Subcutaneous adipose tissue (tissue), 4 donors: ENCODE measurements around the gene THSD4. TPM values are rescaled to one million over a fixed set of nuclear protein-coding genes. Genes with fewer than 3 reads are reported as not detected.

Experiments
- CTCF ChIP-seq: fragments of 450-650 bp; IDR thresholded peaks from one replicate; pipeline ENCODE4 v1.5.1; 2016; ENCODE audit warnings: low read depth, mild to moderate bottlenecking, control low read depth, antibody characterized with exemption, moderate library complexity
- total RNA-seq, 4 donors: library from RNA; depleted of rRNA; stranded (reverse); fragments of >200 nt; gene quantifications; one replicate each; pipeline ENCODE4 v1.1.0, GENCODE V29; 2016

The THSD4 gene
- total RNA-seq, 4 donors from 2014 or later, result 0.17 to 0.94 (median 0.63) TPM

GRCh38 chr15:71810256-71811035, 695.2 kb downstream of the THSD4 start, which contains the start of gene NR2E3:
TSS of gene NR2E3 (plus strand) at chr15:71810554. CDS start at chr15:71810744, 190 bp downstream.
- no peak for TF ChIP-seq CTCF

DNA sequence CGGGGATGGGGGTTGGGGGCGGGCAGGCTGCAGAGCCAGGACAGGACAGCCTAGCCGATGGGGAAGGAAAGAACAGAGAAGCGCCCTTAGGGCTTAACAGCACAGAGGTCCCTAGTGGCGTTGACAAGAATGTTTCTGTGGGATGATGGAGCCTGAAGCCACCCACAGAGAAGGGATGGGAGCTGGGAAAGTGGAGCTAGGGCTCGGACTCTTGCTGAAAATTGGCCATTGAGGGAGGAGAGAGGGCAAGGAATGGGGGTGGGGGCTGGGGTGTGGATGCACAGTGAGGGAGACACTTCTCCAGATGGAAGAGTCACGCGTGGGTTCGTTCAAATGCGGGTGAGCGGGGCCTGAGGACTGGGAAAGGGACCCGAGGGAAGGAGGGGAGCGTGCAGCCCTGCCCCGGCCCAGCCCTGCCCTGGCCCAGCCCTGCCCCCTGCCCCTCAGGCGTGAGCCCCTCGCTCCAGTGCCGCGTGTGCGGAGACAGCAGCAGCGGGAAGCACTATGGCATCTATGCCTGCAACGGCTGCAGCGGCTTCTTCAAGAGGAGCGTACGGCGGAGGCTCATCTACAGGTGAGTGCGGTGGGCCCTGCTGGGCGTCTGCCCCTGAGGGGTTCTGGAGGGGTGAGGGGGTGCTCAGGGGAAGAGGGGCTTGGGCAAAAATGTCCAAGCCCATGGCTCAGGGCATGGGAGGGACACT, 695.9 kb downstream of the THSD4 start:
- TF ChIP-seq CTCF, result no peak

DNA sequence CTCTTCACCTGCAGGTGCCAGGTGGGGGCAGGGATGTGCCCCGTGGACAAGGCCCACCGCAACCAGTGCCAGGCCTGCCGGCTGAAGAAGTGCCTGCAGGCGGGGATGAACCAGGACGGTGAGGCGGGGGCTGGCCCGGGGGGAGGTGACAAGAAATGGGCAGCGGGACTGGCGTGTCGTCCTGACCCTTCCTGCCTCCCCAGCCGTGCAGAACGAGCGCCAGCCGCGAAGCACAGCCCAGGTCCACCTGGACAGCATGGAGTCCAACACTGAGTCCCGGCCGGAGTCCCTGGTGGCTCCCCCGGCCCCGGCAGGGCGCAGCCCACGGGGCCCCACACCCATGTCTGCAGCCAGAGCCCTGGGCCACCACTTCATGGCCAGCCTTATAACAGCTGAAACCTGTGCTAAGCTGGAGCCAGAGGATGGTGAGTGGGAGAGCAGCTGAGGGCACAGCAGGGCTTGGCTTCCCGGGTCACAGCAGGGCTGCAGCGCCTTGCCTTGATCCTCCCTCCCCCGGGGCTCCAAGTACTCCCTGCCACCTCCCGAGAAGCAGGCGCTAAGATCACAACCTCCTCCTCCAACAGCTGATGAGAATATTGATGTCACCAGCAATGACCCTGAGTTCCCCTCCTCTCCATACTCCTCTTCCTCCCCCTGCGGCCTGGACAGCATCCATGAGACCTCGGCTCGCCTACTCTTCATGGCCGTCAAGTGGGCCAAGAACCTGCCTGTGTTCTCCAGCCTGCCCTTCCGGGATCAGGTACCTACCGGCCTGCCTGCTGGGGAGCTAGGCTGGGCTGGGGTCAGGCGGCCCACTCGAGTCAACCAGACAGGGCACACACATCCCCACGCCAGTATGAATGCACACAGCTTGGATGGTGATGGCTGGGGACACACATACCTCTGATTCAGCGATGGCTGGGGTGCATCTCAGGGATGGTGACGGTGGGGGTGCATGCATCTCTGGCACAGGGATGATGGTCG, 696.8 kb downstream of the THSD4 start:
- TF ChIP-seq CTCF, result no peak

DNA sequence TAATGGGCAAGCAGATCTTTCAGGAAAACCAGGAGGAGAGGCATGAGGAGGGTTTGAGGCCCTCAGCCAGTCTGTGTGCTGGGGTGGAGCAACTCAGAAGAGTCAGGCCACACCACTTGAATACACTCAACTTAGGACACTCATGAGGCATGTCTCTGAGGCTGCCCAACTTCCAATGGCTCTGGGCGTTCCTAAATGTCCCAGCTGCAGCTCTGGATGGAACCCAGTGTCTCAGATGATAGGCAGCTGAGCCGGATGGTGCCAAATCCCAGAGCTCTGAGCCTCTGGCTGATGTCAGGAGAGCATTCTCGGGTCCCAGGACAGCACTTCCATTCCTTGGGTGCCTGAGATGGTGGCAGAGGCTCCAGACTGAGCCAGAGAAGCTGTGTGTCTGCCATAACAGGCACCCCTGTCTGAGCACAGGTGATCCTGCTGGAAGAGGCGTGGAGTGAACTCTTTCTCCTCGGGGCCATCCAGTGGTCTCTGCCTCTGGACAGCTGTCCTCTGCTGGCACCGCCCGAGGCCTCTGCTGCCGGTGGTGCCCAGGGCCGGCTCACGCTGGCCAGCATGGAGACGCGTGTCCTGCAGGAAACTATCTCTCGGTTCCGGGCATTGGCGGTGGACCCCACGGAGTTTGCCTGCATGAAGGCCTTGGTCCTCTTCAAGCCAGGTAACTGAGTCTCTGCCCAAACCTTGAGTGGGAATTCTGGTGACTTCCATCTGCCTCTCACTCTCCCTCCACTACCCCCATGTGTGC, 697.9 kb downstream of the THSD4 start:
- TF ChIP-seq CTCF, result no peak

DNA sequence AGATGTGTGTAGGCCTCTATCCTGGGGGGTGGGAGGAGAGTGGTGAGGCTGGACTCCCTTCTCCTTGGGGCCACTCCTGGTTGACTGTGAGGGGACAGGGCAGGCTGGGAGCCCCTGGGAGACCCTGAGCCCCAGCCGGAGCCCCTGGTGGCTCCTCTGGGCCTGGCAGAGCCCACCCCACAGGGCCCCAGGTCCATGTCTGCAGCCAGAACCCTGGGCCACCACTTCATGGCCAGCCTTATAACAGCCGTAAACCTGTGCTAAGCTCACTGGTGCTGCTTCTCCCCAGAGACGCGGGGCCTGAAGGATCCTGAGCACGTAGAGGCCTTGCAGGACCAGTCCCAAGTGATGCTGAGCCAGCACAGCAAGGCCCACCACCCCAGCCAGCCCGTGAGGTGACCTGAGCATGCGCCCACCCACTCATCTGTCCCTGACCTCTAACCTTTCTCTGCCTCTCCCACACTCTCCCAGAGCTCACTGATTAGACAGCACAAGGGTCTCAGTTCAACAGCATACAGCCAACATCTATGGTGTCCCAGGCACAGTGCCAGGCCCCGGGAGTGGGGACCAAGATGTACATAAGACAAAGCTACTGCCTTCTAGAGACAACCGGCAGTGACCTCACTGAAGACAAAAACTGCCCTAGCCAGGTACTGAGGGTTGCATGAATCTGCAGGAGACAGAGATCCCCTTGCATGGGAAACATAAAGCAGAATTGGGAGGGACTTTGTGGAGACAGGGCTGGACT, 698.6 kb downstream of the THSD4 start:
- no peak for TF ChIP-seq CTCF

DNA sequence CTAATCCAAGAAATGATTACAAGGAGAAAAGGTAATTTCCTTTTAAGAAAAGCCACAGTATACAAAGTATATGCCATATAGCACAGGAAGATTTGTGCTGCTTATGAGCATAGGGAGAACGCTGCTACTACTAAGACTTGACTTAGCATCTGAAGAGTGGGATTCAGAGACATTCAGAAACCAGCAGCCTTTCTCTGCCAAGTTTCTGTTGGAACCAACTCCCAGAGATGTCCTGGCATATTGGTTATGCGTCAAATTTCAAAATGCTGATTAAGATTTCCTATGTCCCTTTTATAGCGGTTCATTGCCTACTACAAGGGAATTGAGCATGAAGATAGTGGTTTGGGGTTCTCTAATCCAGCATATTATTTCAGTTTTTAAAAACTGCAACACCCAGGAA, 700.0 kb downstream of the THSD4 start:
- no peak for TF ChIP-seq CTCF
